ENCODE measurements around the gene DHX34.

Gene DHX34

DNA sequence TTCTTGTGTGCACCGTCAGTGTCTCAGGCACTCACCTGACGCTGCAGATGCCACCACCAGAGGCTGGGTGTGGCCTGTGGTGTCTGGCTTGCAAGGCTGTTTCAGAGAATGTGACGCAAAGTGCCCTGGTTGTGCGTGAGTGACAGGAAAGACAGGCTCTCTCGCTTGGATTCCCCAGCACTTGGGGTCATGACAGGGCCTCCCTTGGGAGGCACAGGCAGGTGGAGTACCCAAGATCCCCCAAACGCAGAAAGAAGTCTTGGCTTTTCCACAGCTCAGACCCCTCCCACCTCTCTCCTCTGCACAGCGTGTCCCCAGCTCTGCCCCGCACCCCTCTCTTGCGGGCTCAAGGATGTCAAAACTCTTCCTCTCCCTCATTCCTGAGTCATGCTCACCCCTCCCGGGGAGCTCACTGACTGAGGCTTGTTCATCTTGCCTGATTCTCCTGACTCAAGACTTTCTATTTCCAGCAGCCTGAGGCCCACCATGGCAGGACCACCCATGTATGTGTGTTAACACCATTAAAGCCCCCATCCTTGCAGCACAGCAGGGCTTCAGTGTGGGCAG lies 21.0 kb downstream of the DHX34 start:
- TF ChIP-seq, protein P1, sequence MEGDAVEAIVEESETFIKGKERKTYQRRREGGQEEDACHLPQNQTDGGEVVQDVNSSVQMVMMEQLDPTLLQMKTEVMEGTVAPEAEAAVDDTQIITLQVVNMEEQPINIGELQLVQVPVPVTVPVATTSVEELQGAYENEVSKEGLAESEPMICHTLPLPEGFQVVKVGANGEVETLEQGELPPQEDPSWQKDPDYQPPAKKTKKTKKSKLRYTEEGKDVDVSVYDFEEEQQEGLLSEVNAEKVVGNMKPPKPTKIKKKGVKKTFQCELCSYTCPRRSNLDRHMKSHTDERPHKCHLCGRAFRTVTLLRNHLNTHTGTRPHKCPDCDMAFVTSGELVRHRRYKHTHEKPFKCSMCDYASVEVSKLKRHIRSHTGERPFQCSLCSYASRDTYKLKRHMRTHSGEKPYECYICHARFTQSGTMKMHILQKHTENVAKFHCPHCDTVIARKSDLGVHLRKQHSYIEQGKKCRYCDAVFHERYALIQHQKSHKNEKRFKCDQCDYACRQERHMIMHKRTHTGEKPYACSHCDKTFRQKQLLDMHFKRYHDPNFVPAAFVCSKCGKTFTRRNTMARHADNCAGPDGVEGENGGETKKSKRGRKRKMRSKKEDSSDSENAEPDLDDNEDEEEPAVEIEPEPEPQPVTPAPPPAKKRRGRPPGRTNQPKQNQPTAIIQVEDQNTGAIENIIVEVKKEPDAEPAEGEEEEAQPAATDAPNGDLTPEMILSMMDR (IDR thresholded peaks at IDR 0.05; ENCODE audit: insufficient read depth, low read length, missing control alignments) = no peak
- ChIA-PET CTCF (interaction anchor here (1.6 to 4.5 kb wide), 4 partner anchors 13 to 73 kb away, joined by 4 to 31 read pairs (median 12); partner anchors contain the start of gene DHX34), POLR2A (no interaction called here)
- no peak overlapping the region for H3K4me3 ChIP-seq (ENCODE audit: low read depth, low read length)
- peak; percentile 16 for DNase-seq (ENCODE audit: low read depth, low spot score)

DNA sequence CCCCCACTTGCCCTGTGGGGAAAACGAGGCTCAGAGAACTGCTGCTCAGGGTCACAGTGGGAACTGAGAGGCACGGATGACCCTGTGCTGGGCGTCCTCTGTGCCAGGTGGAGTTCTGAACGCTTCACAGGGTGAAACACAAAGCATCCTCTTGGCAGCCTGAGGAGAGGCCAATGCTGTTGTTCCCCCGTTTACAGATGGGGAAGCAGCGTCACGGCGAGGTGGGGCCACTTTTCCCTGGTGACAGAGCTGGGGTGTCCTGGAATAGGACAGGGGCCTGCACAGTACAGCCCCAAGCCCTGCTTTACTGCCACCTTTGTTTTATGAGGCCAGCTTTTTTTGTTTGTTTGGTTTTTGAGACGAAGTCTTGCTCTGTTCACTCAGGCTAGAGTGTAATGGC lies 22.1 kb downstream of the DHX34 start:
- TF ChIP-seq, protein P1 (IDR thresholded peaks at IDR 0.05; ENCODE audit: insufficient read depth, low read length, missing control alignments) = no peak
- no peak for DNase-seq (ENCODE audit: low read depth, low spot score)
- H3K4me3 ChIP-seq (ENCODE audit: low read depth, low read length) = no peak overlapping the region
- ChIA-PET CTCF (interaction anchor here (0.9 to 4.5 kb wide), 4 partner anchors 21 to 76 kb away, joined by 4 to 31 read pairs (median 11); partner anchors contain the start of gene DHX34), POLR2A (no interaction called here)

DNA sequence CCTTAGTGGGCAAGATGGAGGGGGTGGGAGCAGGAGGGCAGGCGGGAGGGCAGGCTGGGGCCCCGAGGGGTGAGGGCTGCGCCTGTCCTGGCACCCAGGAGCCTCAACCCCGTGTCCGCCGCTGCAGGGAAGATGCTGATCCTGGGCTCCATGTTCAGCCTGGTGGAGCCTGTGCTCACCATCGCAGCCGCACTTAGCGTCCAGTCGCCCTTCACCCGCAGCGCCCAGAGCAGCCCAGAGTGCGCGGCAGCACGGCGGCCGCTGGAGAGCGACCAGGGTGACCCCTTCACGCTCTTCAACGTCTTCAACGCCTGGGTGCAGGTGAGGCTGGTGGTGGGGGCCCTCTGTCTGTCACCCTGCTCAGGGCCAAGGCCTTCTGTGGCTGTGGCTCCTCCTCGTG lies 23.5 kb downstream of the DHX34 start:
- ChIA-PET CTCF (interaction anchor here (1.2 to 4.5 kb wide), 2 partner anchors 23 to 26 kb away, joined by 4 to 31 read pairs; partner anchors contain the start of gene DHX34), POLR2A (no interaction called here)
- no peak overlapping the region for H3K4me3 ChIP-seq (ENCODE audit: low read depth, low read length)
- TF ChIP-seq, protein P1 (IDR thresholded peaks at IDR 0.05; ENCODE audit: insufficient read depth, low read length, missing control alignments) = no peak
- DNase-seq (ENCODE audit: low read depth, low spot score) = no peak

DNA sequence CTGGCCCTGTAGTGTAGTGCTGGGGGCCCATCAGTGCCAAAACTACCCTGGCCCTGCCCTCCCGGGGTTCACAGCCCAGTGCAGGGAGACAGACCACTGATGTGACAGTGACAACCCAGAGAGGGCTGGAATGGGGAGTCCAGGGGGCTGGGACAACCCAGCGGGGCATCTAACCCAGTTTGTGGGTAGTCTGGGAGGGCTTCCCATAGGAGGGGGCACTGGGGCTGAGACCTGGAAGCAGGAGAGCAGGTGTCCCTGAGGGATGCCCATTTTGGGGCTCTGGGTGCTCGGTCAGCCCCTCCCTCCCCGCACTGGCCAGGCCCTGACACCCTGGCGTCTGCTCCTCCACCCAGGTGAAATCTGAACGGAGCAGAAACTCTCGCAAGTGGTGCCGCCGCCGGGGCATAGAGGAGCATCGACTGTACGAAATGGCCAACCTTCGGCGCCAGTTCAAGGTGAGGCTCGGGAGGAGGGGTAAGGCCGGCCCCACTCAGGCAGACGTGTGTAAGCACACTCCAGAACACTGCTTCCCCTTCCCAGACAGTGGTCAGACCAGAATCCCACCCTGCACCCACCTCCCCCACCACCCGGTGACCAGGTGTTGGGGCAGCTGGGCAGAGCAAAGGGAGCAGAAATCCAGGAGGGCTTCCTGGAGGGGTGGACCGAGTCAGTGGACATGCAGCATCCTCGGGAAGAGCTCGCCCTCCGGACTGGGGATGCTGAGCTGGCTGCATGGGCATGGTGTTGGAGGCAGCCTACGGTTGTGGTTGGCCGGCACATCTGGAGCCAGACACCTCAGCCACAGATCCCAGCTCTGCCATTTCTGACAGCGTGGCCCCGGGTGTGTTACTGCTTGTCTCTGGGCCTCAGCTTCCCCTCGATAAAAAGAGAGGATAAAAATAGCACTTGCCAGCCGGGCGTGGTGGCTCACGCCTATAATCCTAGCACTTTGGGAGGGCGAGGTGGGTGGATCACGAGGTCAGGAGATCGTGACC lies 24.4 kb downstream of the DHX34 start:
- TF ChIP-seq, protein P1 (IDR thresholded peaks at IDR 0.05; ENCODE audit: insufficient read depth, low read length, missing control alignments) = no peak
- DNase-seq (ENCODE audit: low read depth, low spot score) = no peak
- CTCF ChIA-PET = interaction anchor here (0.5 to 2.3 kb wide), 4 partner anchors 17 to 163 kb away, joined by 3 to 17 read pairs (median 5); partner anchors contain the start of gene DHX34
- POLR2A ChIA-PET = no interaction called here
- H3K4me3 ChIP-seq (ENCODE audit: low read depth, low read length) = no peak overlapping the region

DNA sequence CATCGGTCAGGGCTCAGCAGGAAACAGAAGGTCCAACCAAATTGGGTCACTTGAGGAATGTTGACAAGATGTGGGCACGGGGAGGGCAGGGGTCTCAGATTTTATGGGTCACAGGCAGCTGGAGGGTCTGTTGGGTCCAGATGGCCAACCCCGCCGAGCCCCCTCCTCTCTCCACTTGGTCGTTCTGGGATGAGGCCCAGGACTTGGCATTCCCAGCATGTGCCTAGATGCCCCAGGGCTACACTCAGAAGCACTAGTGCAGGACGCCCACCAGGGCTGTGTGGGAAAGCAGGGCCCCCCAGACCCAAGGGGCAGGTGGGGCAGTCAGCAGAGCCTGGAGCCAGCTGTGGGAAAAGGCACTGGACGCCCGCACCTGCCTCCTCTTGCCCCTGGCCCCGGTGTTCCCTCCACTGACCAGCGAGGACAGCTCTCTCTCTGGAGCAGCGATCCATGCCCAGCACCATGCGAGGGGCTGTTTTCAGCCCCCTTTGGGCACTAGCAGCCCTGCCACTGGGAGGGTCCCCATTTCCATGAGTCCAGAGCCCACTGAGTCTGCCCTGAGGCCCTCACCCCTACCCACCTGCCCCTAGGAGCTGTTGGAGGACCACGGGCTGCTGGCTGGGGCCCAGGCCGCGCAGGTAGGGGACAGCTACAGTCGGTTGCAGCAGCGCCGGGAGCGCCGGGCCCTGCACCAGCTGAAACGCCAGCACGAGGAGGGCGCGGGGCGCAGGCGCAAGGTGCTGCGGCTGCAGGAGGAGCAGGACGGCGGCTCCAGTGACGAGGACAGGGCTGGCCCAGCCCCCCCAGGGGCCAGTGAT lies 26.0 kb downstream of the DHX34 start:
- no peak overlapping the region for H3K4me3 ChIP-seq (ENCODE audit: low read depth, low read length)
- TF ChIP-seq, protein P1 (IDR thresholded peaks at IDR 0.05; ENCODE audit: insufficient read depth, low read length, missing control alignments) = no peak
- DNase-seq (ENCODE audit: low read depth, low spot score) = no peak
- CTCF ChIA-PET = interaction anchor here (0.8 to 3.8 kb wide), 4 partner anchors 16 to 80 kb away, joined by 3 to 29 read pairs (median 12); partner anchors contain the start of gene DHX34
- POLR2A ChIA-PET = no interaction called here

Measured in AG04449 (cell line).